ENCODE results near the gene MYO16.

Gene MYO16

DNA sequence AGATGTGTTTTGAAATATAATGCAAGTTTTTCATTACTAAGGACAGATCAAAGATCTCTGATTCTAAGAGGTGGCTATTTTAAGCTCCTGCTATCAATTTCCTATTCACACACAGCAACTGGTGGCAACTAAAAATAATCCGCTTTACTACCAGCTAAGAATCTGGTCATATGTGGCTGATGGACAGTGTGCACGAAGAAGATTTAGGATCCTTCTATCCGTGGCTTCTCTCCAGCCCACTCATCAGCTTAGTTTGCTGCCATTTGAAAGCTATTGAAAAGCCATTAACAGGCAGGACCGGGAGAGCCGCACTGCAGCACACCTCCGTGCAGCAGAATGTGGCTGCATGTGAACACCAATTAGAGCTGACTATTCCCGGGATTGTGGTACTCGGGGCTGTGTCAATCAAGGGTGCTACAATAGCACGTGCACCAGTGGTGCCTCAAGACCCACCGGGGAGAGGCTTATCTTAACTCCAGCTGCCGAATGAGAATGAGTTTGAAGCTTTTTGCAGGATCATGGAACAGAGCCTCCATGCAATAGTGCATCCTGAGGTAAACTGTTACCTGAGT lies at the start of gene MYO16:
Gene MYO16, plus strand, starts transcription at position 431 of the 572 bp plus-strand sequence. CDS start 234 bp downstream, outside the sequence.
- DNase-seq = no peak

DNA sequence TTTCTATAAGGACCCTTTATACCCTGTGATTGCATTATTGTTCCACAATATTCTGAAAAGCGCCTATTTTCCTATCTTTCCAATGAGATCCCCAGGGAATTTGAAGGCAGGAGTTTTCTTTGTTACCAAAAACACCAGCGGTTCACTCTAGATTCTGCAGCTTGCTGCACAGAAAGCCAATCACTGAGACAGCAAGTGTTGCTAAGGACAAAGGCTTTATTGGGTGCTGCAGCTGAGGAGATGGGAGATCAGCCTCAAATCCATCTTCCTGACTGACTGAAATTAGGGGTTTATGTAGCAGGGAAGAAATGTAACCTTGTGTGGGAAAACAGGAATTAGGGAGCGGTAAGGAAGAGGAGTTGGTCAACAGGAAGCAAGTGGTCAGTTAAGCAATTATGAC lies 42.6 kb upstream of the MYO16 start:
- DNase-seq = no peak

DNA sequence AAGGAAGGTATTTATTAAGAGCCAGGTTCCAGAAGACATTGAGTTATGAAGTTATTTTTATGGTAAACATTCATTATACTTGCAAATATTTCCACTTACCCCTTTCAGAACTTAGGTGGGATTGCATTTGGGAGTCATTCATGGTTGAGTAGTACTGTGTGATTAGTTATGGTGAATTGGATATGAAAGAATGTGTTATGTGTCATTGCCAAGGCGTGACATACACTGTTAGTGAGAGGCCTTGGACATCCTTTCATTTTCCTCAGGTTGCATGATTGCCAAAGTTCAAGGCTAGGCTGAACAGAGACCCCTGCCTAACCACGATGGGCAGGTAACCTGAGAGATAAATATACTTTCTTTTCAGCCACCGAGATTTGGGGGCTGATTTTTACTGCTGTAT lies 40.9 kb upstream of the MYO16 start:
- DNase-seq = no peak

DNA sequence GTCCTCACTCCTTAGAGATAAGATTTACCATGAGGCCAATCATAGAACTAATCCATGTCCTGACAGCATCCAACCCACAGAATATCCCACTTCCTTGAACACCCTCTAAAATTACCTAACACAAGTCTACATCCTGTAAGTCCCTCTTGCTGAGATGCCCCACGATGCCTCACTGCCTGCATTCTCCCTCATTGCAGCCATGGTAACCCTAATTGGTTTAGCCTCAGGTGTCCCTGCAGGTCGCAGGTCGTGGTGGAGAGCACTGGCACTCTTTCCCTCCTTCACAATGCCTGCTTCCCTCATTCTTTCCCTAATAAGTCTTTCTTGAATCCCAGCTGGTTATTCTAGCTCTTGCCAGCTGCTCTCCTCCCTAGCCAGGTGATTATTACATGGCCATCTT lies 35.3 kb upstream of the MYO16 start:
- no peak for DNase-seq

DNA sequence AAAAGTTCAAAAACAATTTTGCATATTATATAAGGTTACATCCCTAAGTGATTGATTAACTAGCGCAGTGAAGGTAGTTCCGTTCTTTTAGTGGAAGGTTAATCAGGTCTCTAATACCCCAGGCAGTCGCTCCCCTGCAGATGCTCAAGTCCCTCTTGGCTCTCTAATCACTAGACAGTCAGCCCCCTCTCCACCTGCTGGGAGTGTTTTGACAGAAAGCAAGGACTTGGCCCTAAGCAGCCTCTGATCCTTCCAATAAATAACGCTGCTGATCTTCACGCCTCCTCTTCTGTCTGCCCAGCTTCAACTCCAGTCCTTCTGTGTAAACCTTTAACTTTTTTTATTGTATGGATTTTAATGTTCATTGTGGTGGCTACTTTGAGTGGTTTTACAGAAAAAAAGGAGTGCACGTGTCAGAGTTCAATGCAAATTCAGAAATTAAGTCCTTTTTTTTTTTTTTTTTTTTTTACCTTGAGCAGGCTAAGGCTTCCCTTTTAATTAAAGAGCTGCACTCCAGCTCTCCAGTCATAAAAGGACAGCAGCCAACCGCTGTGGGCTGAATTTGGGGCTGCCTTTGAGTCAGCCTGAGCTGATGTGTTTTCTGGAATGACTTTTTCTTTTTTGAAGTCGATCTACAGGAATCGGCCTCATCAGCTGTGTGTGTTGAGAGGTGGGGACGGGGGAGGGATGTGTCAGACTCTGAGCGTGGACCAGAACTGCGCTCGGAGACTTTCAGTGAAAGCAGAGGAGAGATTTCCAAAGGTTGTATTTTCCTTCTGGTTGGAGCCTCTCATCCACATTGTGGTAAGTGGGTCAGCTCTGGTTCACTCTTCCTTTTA lies 33.8 kb upstream of the MYO16 start:
- no peak for DNase-seq

DNA sequence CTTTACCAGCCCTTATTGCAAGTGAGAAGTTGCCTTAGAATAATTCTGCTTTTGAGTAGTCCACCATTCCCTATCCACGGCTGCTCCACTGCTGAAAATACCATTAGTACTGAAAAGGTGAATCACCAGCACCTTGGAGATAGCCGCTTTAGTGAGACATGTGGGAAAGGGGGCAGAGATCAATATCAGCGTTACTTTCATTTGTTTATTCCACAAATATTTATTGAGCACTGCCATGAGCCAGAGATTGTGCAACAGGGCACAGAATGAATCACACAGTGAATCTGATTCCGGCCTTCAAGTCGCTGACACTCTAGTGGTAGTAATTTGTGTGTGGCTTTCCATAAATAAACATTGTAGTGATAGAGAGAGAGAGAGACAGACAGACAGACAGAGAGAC lies 31.5 kb upstream of the MYO16 start:
- no peak for DNase-seq

DNA sequence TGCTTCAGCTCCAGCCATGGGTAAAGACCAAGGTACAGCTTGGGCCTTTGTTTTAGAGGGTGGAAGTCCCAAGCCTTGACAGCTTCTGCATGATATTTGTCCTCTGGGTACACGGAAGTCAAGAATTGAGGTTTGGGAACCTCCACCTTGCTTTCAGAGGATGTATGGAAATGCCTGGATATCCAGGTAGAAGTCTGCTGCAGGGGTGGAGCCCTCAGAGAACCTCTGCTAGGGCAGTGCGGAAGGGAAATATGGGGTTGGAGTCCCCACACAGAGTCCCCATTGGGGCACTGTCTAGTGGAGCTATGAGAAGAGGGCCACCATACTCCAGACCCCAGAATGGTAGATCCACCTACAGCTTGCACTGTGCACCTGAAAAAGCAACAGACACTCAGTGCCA lies 23.0 kb upstream of the MYO16 start:
- DNase-seq = no peak

DNA sequence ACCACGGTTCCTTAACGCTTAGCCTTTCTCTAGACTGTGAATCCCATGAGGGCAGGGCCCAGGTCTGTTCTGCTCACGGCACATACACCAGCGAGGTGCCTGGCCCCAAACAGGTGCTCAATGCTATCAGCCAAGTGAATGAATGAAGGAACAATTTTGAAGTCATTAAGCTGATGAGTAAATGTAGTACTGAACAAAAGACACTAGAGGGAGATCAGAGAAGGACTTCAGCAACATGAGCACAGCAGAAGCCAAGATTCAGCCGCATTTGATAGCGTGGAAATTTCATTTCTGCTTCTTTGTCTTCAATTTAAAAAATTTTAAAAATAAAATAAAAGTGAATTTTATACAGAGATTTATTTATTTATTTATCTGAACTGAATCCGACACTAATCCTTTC lies 20.1 kb upstream of the MYO16 start:
- no peak for DNase-seq

DNA sequence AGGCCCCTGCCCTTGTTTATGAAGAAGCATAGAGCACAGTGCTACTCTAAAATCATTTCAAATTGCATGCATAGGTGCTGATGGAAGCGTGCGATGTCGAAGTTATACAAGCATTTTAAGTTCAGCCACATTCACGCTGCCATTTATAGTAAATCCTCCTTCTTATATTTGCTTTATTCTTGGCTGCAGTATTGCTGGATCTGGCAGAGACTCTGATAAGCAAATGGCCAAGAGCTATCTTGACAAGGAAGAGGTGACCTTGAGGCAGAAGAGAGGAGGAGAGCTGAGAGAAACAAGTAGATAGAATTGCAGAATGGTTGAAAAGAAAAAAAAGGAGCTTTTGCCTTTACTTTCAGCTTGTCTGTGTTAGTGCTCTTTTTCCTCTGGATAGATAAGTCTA lies 18.9 kb upstream of the MYO16 start:
- DNase-seq = no peak

DNA sequence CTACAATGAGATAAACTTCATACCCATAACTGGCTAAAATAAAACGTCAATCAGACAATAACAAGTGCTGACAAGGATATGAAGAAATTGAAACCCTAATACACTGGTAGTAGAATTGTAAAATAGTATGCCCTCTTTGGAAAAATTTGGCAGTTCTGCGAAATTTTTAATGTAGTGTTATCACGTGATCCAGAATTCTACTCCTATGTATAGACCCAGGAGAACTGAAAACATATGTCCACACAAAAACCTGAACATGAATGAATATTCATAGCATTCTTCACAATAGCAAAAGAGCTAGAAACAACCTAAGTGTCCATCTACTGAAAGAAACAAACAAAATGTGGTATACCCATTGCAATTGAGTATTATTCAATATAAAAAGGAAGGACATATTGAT lies 14.2 kb upstream of the MYO16 start:
- DNase-seq = no peak

DNA sequence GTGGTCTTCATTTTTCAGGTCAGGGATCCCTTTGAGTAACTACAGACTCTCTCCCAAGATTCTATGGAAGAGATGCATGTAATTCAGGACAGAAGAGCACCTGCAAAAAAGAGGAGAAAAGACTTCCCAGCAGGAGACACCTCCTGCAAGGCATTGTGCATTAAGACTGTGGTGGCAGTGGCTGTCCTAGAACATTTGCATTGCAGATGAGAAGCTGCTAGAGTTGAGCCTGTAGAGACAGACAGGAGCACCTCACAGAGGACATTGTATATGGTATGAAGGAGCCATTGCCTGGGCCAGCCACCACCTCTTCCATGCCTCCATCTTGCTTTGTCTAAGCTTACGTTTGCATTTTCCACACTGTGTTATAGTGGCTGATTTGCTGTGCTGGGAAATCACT lies 11.2 kb upstream of the MYO16 start:
- DNase-seq = no peak

DNA sequence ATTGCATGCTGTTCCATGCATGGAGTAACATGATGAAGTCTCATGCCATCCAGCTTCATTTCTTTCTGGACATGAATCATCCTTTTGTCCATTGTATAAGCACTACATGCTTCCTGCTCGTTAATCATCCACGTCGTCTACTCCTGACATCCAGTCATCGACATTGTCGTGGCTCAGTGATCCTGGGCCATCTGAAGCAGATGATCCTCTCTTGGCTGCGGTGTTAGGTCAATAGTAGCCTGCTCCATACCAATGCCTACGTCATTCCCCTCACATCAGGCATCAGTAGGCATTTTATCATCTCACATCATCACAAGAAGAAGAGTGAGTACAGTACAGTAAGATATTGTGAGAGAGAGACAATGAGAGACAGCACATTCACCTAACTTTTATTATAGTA lies 7.9 kb upstream of the MYO16 start:
- no peak for DNase-seq

DNA sequence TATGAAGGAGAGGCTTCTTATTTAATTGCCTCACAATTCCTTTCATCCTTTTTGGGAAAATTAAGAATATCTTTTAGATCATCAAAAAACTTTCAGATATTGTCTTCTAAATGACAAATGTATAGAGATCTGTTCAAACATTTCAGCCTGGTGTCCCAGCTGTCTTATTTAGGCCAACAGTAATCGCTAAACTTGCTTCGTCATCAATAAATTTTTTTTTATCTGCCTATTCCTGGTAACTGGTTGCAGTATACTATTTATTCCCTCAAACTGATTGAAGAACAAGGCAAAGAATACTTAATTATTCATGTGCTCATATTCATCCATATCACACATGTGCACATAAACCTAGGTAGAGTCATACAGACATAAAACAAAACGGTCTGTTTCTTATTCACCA lies 5.3 kb upstream of the MYO16 start:
- no peak for DNase-seq

DNA sequence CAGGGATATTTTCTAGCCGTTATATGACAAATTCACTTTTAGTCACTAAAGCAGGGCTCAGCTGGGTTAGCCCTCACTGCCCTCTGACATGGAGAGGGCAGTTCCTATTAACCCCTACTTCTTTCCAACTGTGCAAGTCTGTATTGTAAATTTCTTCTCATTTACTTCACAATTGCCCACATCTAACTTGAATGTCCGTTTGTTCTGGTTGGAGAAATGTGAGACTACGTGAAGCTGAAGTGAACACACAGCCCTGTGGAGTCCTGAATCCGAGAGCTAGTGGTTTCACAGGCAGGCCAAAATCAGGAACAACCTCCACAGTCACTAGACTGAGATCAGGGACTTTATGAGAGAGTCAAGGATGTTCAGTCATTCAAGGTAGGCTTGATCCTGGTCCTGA lies 4.4 kb upstream of the MYO16 start:
- DNase-seq = no peak

DNA sequence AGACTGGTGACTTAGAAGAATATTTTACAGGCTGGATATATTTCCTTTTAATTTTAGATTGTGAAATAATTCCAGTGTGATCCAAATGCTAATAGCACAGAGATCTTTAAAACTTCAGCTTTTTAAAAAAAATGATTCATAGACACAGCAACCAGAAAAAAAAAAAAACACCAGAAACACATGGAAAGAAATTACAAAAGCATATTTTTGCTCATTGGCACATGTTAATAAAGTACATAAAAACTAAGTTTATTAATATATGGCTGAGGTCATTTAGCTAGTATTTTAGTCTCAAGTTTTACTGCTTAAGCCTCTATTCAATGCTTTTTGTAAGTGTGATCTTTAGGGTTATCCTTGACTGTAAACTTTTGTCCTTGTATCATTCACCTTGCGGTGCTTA lies 577 bp downstream of the MYO16 start:
- no peak for DNase-seq

DNA sequence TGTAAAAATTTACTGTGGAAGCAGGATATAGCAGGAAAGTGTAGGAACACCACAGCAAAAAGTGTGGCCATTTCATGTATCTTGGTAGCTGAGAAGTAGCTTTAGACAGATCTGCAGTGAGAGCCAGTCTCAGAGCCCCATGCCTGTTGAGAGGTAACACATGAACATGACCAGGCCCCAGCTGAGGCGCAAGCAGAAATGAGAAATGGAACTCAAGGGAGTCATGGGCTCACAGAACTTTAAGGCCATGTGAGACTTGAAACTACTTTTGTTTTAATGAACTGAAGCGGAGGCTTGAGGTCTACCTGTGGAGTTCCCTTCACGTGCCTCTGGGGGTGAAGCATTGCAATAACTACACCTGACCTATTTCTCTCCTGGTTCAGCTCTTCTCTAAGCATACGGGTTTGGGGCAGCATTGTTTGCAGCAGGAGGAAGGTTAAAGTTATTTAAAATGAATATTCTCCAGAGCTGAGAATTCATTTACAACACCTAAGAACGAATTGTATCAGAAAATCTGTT lies 3.3 kb downstream of the MYO16 start:
- DNase-seq = no peak

DNA sequence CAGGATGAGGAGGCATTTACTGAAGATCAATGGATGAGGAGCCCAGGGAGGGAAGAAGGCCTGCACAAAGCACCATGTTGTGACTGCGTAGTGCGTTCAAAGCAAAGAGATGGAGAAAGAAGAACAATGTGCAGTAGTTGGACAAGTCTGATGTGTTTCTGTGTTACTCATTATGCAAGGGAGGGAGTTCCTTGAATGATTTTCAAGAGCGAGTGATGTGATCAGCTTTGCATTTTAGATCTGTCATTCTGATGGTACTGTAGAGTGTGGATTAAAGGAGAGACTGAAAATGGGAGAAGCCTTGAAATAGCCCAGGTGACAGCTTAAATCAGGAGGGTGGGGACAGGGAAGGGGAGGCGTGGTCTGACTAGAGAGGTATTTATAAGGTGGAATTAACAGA lies 9.5 kb downstream of the MYO16 start:
- DNase-seq = no peak

DNA sequence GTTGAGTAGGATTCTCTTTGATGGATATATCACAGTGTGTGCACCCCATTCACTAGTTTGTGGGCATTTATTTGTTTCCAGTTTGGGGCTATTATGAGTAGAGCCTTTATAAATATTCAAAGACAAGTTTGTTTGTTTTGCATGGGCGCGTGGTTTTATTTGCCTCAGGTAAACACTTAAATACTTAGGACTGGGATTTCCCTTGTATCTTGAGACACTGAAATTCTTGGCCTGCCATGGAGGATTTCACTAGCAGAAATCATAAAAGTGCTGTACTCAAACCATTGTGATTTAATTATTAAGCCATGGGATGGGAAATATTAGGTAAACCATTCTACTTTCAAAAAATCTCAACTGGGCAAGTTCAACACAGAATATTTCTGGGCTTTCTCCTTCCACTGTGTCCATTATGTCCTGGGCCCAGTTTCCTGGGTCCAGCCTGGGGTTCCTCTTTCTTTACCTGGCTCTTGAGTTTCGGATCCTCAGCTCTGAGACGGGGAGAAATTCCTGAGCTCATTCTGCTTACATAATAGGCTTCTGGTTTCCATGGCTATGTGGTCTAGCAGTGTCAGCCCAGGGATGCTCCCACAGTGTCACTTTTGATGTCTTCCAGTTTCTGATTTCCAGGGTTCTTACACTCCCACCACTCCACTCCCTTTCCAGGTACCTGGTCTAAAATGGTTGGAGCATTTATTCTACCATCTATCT lies 14.4 kb downstream of the MYO16 start:
- no peak for DNase-seq

DNA sequence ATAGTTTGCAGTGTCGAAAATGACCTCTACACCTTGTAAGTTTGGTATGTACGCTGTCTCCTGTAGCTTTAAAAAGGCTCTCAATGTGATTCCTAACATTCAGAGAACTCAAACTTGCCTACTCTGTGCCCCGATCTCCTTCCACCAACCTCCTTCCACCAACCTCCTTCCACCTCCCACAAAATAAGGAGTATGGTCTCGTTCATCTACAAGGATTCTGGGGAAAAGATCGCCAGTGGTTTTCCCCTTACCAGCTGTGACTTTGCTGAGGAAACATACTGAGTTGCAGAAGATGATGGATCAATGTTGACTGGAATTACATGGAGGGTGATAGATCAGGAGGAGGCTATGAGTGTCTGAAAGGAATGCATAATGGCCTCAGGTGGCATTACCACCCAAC lies 16.0 kb downstream of the MYO16 start:
- DNase-seq = no peak

DNA sequence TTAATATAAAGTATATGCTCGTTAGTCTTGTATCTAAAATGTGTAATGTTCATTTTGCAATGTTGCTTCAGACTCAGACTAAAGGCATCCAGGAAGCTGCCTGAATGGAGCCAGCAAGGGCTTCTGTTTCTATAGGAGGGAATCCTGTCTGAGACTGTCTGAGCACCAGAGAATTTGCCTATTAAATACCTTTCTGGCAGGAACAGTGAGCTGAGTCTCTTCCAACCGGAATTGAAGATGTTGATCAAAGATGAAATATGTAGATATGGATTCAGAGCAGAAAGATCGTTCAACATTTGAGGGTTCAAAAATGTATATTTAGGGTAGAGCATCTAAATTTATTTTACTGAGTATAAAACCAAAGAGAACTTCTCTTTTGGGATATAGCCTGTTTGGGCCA lies 20.9 kb downstream of the MYO16 start:
- DNase-seq = no peak

DNA sequence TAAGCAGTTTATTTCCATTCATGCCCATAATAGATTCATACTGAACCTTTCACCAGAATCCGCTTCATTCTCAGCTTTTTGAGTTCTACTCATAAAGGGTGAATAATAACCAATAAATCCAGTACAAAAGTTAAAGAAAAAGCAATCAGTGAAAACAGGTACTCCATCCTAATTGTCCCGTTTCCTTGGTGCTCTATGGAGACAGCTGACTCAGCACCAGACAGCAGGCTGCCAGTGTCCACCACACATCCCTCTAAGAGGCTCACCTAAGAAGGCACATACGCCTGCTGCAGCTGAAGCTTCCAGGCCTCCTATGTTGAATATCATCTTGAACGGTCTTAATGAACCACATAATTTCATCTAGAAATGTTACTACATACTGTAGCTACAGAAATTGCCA lies 27.3 kb downstream of the MYO16 start:
- no peak for DNase-seq

DNA sequence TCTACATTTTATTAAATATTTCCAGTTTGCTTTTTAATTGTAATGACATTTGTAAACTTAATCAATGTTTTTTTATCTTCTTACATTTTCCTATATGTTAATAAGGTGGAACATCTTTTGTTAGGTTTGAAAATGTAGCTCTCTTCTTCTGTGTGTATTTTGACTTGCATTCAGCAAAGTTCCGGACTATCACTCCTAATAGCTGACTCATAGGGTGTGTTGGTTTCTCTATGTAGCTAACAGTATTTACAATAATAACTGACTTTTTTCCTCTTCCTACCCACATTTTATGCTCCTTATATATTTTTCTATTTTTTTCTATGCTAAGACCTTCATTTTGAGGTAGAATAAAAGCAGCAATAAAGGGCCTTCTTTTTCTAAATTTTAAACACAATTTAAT lies 28.1 kb downstream of the MYO16 start:
- no peak for DNase-seq

DNA sequence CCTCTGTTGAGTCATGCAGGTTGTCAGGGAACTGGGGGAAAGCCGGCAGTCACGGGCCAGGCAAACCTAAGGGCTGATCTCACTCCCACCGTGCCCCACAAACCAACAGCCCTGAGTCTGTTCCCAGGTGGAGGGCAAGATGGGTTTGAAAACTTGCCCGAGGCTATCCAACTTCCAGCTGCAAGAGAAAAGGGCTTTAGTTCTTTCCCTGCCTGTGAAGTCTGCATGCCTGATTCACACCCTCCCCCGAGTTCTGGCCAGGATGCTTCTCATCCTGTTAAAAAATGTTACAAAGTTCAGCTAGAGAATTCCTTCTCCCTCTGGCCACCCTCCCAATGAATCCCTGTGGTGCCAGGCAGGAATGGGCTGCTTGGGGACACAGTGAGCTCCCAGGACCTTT lies 33.1 kb downstream of the MYO16 start:
- DNase-seq = no peak

DNA sequence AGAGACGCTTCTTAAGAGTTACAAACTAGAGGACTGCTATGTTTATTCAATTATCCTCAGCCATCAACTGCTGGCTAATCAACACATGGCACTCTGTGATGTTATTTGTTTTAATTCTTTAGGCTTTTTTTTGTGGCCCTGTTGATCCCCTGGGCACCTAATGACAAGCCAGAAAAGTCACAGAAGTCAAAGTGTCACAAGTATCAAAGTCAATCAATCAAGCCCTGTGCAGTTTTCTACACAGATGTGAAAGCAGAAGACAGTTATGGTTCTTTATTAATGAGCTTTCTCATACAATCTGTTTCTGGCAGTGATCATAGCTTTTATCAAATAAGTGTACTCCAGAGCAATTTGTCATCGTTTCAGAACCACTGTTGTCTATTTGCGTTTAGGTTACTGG lies 34.3 kb downstream of the MYO16 start:
- no peak for DNase-seq
